ENCODE measurements around the gene MAP4K3.
"Not testable (repeated sequence)": the region's sequence is repeated elsewhere in the genome, so short reads cannot be mapped to it uniquely, and the experiment has no call there.

MAP4K3 gene

GRCh38 chr2:39379643-39380524 is 57.2 kb downstream of the MAP4K3 start:
- intact Hi-C loops (cut with DNase I) = loop anchor here (2.0 to 10.0 kb wide), 2 partner anchors 59 to 315 kb away; no protein-coding TSS in a partner anchor
- no peak for DNase-seq

GRCh38 chr2:39378968-39379367 is 58.1 kb downstream of the MAP4K3 start:
- intact Hi-C loops (cut with DNase I) = loop anchor here (10.0 kb wide), 1 partner anchor 316 kb away; no protein-coding TSS in a partner anchor
- no peak for DNase-seq

- intact Hi-C loops (cut with DNase I) = loop anchor here (10.0 kb wide), 1 partner anchor 317 kb away; no protein-coding TSS in a partner anchor
- DNase-seq = no peak
These were observed 59.7 kb downstream of the MAP4K3 start for GRCh38 chr2:39377226-39377939.

GRCh38 chr2:39375917-39376316 is 61.2 kb downstream of the MAP4K3 start:
- DNase-seq = no peak
- intact Hi-C loops (cut with DNase I) = loop anchor here (10.0 kb wide), 1 partner anchor 319 kb away; no protein-coding TSS in a partner anchor

- intact Hi-C loops (cut with DNase I) = loop anchor here (10.0 kb wide), 1 partner anchor 322 kb away; no protein-coding TSS in a partner anchor
- DNase-seq = no peak
These were observed 63.8 kb downstream of the MAP4K3 start for GRCh38 chr2:39373181-39373802.

GRCh38 chr2:39370101-39370500 is 67.0 kb downstream of the MAP4K3 start:
- intact Hi-C loops (cut with DNase I) = loop anchor here (10.0 kb wide), 1 partner anchor 325 kb away; no protein-coding TSS in a partner anchor

GRCh38 chr2:39368846-39369245 is 68.2 kb downstream of the MAP4K3 start:
- intact Hi-C loops (cut with DNase I) = no loop called here
- no peak for DNase-seq

More at GRCh38 chr2:39370101-39370500, 67.0 kb downstream of the MAP4K3 start:
- DNase-seq = no peak

- intact Hi-C loops (cut with DNase I) = no loop called here
- peak in 1 of 10 donors; percentile 52 for DNase-seq
These were observed 68.7 kb downstream of the MAP4K3 start for GRCh38 chr2:39368376-39368775.

GRCh38 chr2:39362595-39362994 is 74.5 kb downstream of the MAP4K3 start:
- DNase-seq = no peak
- intact Hi-C loops (cut with DNase I) = no loop called here

- intact Hi-C loops (cut with DNase I) = no loop called here
- no peak for DNase-seq
These were observed 75.6 kb downstream of the MAP4K3 start for GRCh38 chr2:39361511-39361910.

GRCh38 chr2:39360342-39360741 is 76.7 kb downstream of the MAP4K3 start:
- DNase-seq; intact Hi-C loops (cut with DNase I): not testable (repeated sequence)

GRCh38 chr2:39359453-39360038 is 77.5 kb downstream of the MAP4K3 start:
- intact Hi-C loops (cut with DNase I) = no loop called here
- DNase-seq = peak in 1 of 10 donors; percentile 62

- DNase-seq = peak in 1 of 10 donors; percentile 11
- intact Hi-C loops (cut with DNase I) = no loop called here
These were observed 80.0 kb downstream of the MAP4K3 start for GRCh38 chr2:39356922-39357639.

GRCh38 chr2:39350658-39351057 is 86.4 kb downstream of the MAP4K3 start:
- intact Hi-C loops (cut with DNase I) = no loop called here
- DNase-seq = no peak

- intact Hi-C loops (cut with DNase I) = no loop called here
- no peak for DNase-seq
These were observed 98.6 kb downstream of the MAP4K3 start for GRCh38 chr2:39338502-39338901.

GRCh38 chr2:39335930-39336329 is 101.2 kb downstream of the MAP4K3 start:
- intact Hi-C loops (cut with DNase I) = no loop called here
- no peak for DNase-seq

- no peak for DNase-seq
- intact Hi-C loops (cut with DNase I) = no loop called here
These were observed 102.1 kb downstream of the MAP4K3 start for GRCh38 chr2:39334978-39335377.

GRCh38 chr2:39334529-39334928 is 102.6 kb downstream of the MAP4K3 start:
- DNase-seq = no peak
- intact Hi-C loops (cut with DNase I) = no loop called here

GRCh38 chr2:39326644-39327043 is 110.4 kb downstream of the MAP4K3 start:
- intact Hi-C loops (cut with DNase I) = no loop called here
- DNase-seq = no peak

- intact Hi-C loops (cut with DNase I) = no loop called here
- DNase-seq = no peak
These were observed 111.1 kb downstream of the MAP4K3 start for GRCh38 chr2:39325966-39326365.
